SK-N-SH treated with all-trans-retinoic acid at 6 μM for 48 hours (cell line): ENCODE measurements around the gene TM4SF5.

Source experiments
- ATAC-seq: fragments of 200-7000 bp; cut with Tn5 transposase; 3 replicates; pipeline ENCODE4 v1.9.1; 2020; ENCODE audit warnings: mild to moderate bottlenecking, moderate library complexity
- ARNTL ChIP-seq: fragments of 450-650 bp; formaldehyde crosslinking; IDR thresholded peaks from 2 replicates; pipeline ENCODE4 v1.5.0; 2020; ENCODE audit warnings: low read depth, mild to moderate bottlenecking, moderate library complexity, borderline replicate concordance
- CREB5 ChIP-seq: fragments of 250-450 bp; sonication (Bioruptor Pico); IDR thresholded peaks from 2 replicates; pipeline ENCODE4 v1.5.1; 2020; ENCODE audit warnings: low read depth, mild to moderate bottlenecking, moderate library complexity
- CSDC2 ChIP-seq: fragments of 250-450 bp; sonication (Bioruptor Pico); IDR thresholded peaks from 2 replicates; pipeline ENCODE4 v1.5.0; 2020; ENCODE audit warnings: mild to moderate bottlenecking, moderate library complexity
- ESRRG ChIP-seq: fragments of 250-450 bp; sonication (Bioruptor Pico); IDR thresholded peaks from 2 replicates; pipeline ENCODE4 v1.6.1; 2021; ENCODE audit warnings: mild to moderate bottlenecking
- ISL1 ChIP-seq: fragments of 250-450 bp; sonication (Bioruptor Pico); IDR thresholded peaks from 2 replicates; pipeline ENCODE4 v2.1.2; 2022; ENCODE audit warnings: mild to moderate bottlenecking, moderate library complexity
- OSR1 ChIP-seq: fragments of 250-450 bp; sonication (Bioruptor Pico); IDR thresholded peaks from 2 replicates; pipeline ENCODE4 v1.8.0; 2022; ENCODE audit warnings: moderate library complexity, mild to moderate bottlenecking, inconsistent platforms
- POU6F1 ChIP-seq: fragments of 250-450 bp; sonication (Bioruptor Pico); IDR thresholded peaks from 2 replicates; pipeline ENCODE4 v1.8.0; 2021; ENCODE audit warnings: low read depth, mild to moderate bottlenecking, moderate library complexity, borderline replicate concordance
- RARB ChIP-seq: fragments of 250-450 bp; sonication (Bioruptor Pico); IDR thresholded peaks from 2 replicates; pipeline ENCODE4 v1.8.0; 2021; ENCODE audit warnings: mild to moderate bottlenecking, moderate library complexity
- SNAI2 ChIP-seq: fragments of 250-450 bp; sonication (Bioruptor Pico); IDR thresholded peaks from 2 replicates; pipeline ENCODE4 v1.5.0; 2020; ENCODE audit warnings: mild to moderate bottlenecking, moderate library complexity
- TCF4 ChIP-seq: fragments of 250-450 bp; sonication (Bioruptor Pico); IDR thresholded peaks from 2 replicates; pipeline ENCODE4 v1.8.0; 2021; ENCODE audit warnings: mild to moderate bottlenecking, moderate library complexity, borderline replicate concordance
- TOX ChIP-seq: fragments of 250-450 bp; sonication (Bioruptor Pico); IDR thresholded peaks from 2 replicates; pipeline ENCODE4 v1.8.0; 2021; ENCODE audit warnings: mild to moderate bottlenecking, moderate library complexity, borderline replicate concordance
- ZC3H10 ChIP-seq: fragments of 250-450 bp; sonication (Bioruptor Pico); IDR thresholded peaks from 2 replicates; pipeline ENCODE4 v1.5.1; 2021; ENCODE audit warnings: mild to moderate bottlenecking, moderate library complexity
- ZFP3 ChIP-seq: fragments of 250-450 bp; sonication (Bioruptor Pico); IDR thresholded peaks from 2 replicates; pipeline ENCODE4 v1.5.0; 2020; ENCODE audit warnings: mild to moderate bottlenecking, moderate library complexity
- ZFP30 ChIP-seq: fragments of 450-650 bp; formaldehyde crosslinking; IDR thresholded peaks from 2 replicates; pipeline ENCODE4 v1.5.0; 2022; ENCODE audit warnings: mild to moderate bottlenecking, moderate library complexity
- ZNF565 ChIP-seq: fragments of 450-650 bp; formaldehyde crosslinking; conservative IDR thresholded peaks from 2 replicates; pipeline ENCODE4 v1.5.0; 2020; ENCODE audit warnings: low read depth, mild to moderate bottlenecking, moderate library complexity
- ZNF70 ChIP-seq: fragments of 450-650 bp; formaldehyde crosslinking; IDR thresholded peaks from 2 replicates; pipeline ENCODE4 v1.5.0; 2020; ENCODE audit warnings: mild to moderate bottlenecking, moderate library complexity
- ZNF8 ChIP-seq: fragments of 450-650 bp; formaldehyde crosslinking; IDR thresholded peaks from 2 replicates; pipeline ENCODE4 v1.5.0; 2020; ENCODE audit warnings: mild to moderate bottlenecking, moderate library complexity
- TF ChIP-seq, protein P1 (sequence below): fragments of 250-450 bp; sonication (Bioruptor Pico); IDR thresholded peaks from 2 replicates; pipeline ENCODE4 v1.8.0; 2020; ENCODE audit warnings: mild to moderate bottlenecking, moderate library complexity, borderline replicate concordance
- TF ChIP-seq, protein P2 (sequence below): fragments of 250-450 bp; sonication (Bioruptor Pico); IDR thresholded peaks from 2 replicates; pipeline ENCODE4 v1.5.0; 2020; ENCODE audit warnings: mild to moderate bottlenecking, moderate library complexity
- TF ChIP-seq, protein P3 (sequence below): fragments of 250-450 bp; sonication (Bioruptor Pico); IDR thresholded peaks from 2 replicates; pipeline ENCODE4 v1.5.1; 2021; ENCODE audit warnings: mild to moderate bottlenecking, moderate library complexity

The TM4SF5 gene

DNA sequence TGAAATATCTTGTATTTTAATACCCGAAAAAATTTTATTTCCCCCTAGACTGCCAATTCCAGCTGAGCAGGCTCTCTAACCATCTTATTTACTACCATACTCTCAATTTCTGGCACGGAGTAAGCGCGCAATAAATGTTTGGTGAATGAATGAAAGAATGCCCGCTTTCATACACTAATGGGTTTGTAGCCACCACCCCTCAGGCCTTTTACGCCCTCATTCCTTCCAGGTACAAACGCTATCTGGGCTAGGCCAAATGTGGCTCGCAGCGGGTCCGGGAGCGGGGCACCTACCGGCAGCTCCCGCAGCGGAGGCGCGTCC is 34.7 kb downstream of the TM4SF5 start:
- no peak for TF ChIP-seq ARNTL (CRISPR knock-in tag)
- no peak for TF ChIP-seq TCF4 (CRISPR knock-in tag)
- no peak for TF ChIP-seq ZC3H10 (CRISPR knock-in tag)
- no peak for TF ChIP-seq CREB5 (CRISPR knock-in tag)
- TF ChIP-seq, protein P1, sequence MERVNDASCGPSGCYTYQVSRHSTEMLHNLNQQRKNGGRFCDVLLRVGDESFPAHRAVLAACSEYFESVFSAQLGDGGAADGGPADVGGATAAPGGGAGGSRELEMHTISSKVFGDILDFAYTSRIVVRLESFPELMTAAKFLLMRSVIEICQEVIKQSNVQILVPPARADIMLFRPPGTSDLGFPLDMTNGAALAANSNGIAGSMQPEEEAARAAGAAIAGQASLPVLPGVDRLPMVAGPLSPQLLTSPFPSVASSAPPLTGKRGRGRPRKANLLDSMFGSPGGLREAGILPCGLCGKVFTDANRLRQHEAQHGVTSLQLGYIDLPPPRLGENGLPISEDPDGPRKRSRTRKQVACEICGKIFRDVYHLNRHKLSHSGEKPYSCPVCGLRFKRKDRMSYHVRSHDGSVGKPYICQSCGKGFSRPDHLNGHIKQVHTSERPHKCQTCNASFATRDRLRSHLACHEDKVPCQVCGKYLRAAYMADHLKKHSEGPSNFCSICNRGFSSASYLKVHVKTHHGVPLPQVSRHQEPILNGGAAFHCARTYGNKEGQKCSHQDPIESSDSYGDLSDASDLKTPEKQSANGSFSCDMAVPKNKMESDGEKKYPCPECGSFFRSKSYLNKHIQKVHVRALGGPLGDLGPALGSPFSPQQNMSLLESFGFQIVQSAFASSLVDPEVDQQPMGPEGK (CRISPR knock-in tag), result no peak
- TF ChIP-seq CSDC2 (CRISPR knock-in tag), result no peak
- no peak for TF ChIP-seq ZNF70 (CRISPR knock-in tag)
- TF ChIP-seq ZNF8 (CRISPR knock-in tag), result no peak
- TF ChIP-seq ZFP30, result no peak
- no peak for TF ChIP-seq ZNF565
- no peak for TF ChIP-seq OSR1
- TF ChIP-seq POU6F1 (CRISPR knock-in tag), result no peak
- TF ChIP-seq TOX (CRISPR knock-in tag), result no peak
- TF ChIP-seq, protein P2, sequence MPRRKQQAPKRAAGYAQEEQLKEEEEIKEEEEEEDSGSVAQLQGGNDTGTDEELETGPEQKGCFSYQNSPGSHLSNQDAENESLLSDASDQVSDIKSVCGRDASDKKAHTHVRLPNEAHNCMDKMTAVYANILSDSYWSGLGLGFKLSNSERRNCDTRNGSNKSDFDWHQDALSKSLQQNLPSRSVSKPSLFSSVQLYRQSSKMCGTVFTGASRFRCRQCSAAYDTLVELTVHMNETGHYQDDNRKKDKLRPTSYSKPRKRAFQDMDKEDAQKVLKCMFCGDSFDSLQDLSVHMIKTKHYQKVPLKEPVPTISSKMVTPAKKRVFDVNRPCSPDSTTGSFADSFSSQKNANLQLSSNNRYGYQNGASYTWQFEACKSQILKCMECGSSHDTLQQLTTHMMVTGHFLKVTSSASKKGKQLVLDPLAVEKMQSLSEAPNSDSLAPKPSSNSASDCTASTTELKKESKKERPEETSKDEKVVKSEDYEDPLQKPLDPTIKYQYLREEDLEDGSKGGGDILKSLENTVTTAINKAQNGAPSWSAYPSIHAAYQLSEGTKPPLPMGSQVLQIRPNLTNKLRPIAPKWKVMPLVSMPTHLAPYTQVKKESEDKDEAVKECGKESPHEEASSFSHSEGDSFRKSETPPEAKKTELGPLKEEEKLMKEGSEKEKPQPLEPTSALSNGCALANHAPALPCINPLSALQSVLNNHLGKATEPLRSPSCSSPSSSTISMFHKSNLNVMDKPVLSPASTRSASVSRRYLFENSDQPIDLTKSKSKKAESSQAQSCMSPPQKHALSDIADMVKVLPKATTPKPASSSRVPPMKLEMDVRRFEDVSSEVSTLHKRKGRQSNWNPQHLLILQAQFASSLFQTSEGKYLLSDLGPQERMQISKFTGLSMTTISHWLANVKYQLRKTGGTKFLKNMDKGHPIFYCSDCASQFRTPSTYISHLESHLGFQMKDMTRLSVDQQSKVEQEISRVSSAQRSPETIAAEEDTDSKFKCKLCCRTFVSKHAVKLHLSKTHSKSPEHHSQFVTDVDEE (CRISPR knock-in tag), result no peak
- no peak for TF ChIP-seq SNAI2 (CRISPR knock-in tag)
- no peak for ATAC-seq

- peak; percentile 99 for ATAC-seq
- TF ChIP-seq RARB (no peak), CSDC2 (CRISPR knock-in tag) (no peak), ARNTL (CRISPR knock-in tag) (no peak), ZNF8 (CRISPR knock-in tag) (no peak), ZNF70 (CRISPR knock-in tag) (no peak), ZFP3 (CRISPR knock-in tag) (no peak), ZNF565 (no peak), CREB5 (CRISPR knock-in tag) (no peak), ISL1 (CRISPR knock-in tag) (no peak), TCF4 (CRISPR knock-in tag) (no peak), POU6F1 (CRISPR knock-in tag) (no peak), ZFP30 (no peak), ESRRG (CRISPR knock-in tag) (no peak), TOX (CRISPR knock-in tag) (no peak), ZC3H10 (CRISPR knock-in tag) (no peak), OSR1 (no peak), SNAI2 (CRISPR knock-in tag) (no peak)
- TF ChIP-seq, protein P3, sequence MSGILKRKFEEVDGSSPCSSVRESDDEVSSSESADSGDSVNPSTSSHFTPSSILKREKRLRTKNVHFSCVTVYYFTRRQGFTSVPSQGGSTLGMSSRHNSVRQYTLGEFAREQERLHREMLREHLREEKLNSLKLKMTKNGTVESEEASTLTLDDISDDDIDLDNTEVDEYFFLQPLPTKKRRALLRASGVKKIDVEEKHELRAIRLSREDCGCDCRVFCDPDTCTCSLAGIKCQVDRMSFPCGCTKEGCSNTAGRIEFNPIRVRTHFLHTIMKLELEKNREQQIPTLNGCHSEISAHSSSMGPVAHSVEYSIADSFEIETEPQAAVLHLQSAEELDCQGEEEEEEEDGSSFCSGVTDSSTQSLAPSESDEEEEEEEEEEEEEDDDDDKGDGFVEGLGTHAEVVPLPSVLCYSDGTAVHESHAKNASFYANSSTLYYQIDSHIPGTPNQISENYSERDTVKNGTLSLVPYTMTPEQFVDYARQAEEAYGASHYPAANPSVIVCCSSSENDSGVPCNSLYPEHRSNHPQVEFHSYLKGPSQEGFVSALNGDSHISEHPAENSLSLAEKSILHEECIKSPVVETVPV, result no peak
- TF ChIP-seq, protein P1 (CRISPR knock-in tag), result no peak
These were observed 35.3 kb downstream of the TM4SF5 start, which contains the start of gene PLD2 for GRCh38 chr17:4806777-4807604. TSS of gene PLD2 (plus strand) at chr17:4807152. CDS start at chr17:4807773, 621 bp downstream.
